NB4 (cell line): Measurements from ENCODE around the gene TUBGCP2.
A peak's percentile ranks its signal among the peaks of the same experiment; 100 is the strongest.

Experiments used
- DNase-seq: peaks from one replicate; pipeline ENCODE4 v3.0.0; 2010; ENCODE audit warnings: low read depth
- H3K4me3 ChIP-seq: one replicate; pipeline ENCODE4 v1.5.1; 2011; ENCODE audit warnings: mild to moderate bottlenecking, low read depth, low read length, moderate library complexity
- CTCF ChIP-seq: IDR thresholded peaks from one replicate; pipeline ENCODE4 v1.5.1; 2012; ENCODE audit warnings: low read depth, low read length
- MYC ChIP-seq: IDR thresholded peaks from 2 replicates; pipeline ENCODE4 v1.6.1; 2011; ENCODE audit warnings: low read depth, low read length
- POLR2A ChIP-seq: IDR thresholded peaks from 2 replicates; pipeline ENCODE4 v1.6.1; 2011; ENCODE audit warnings: mild to moderate bottlenecking; ENCODE audit not compliant: insufficient read length; ENCODE audit errors: extremely low read depth
- TF ChIP-seq, protein P1 (sequence below): IDR thresholded peaks from 2 replicates; pipeline ENCODE4 v1.6.1; 2011; ENCODE audit warnings: low read depth, low read length

The TUBGCP2 gene

DNA sequence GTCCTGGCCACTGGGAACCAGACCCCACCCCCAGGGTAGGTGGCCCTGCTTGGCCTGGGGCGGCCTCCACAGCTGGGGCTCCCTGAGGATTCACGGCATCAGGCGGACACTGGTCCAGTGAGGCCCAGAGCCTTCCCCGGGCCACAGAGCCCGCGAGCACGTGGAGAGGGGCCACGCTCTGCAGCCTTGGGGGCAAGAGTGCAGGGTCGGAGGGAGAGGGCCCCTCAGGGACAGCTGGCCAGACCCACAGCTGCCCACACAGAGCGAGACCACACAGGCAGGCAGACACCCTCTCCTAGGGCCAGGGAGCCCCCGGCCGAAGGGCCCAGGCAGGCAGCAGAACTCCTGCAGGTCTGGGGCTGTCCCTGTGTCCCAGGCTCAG is 60.3 kb downstream of the TUBGCP2 start:
- TF ChIP-seq POLR2A, result no peak
- TF ChIP-seq, protein P1, sequence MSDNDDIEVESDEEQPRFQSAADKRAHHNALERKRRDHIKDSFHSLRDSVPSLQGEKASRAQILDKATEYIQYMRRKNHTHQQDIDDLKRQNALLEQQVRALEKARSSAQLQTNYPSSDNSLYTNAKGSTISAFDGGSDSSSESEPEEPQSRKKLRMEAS, result no peak
- no peak for TF ChIP-seq MYC
- no peak for TF ChIP-seq CTCF
- H3K4me3 ChIP-seq, result no peak overlapping the region
- DNase-seq, result no peak

- no peak overlapping the region for H3K4me3 ChIP-seq
- no peak for DNase-seq
- TF ChIP-seq, protein P1, result no peak
- TF ChIP-seq CTCF, result no peak
- no peak for TF ChIP-seq MYC
- TF ChIP-seq POLR2A, result no peak
Measured at GRCh38 chr10:133247681-133248333, 60.9 kb downstream of the TUBGCP2 start.

- no peak for DNase-seq
- TF ChIP-seq POLR2A (no peak), MYC (no peak), CTCF (no peak)
- TF ChIP-seq, protein P1, result no peak
- H3K4me3 ChIP-seq, result no peak overlapping the region
Measured at GRCh38 chr10:133246236-133246626, 62.4 kb downstream of the TUBGCP2 start.

DNA sequence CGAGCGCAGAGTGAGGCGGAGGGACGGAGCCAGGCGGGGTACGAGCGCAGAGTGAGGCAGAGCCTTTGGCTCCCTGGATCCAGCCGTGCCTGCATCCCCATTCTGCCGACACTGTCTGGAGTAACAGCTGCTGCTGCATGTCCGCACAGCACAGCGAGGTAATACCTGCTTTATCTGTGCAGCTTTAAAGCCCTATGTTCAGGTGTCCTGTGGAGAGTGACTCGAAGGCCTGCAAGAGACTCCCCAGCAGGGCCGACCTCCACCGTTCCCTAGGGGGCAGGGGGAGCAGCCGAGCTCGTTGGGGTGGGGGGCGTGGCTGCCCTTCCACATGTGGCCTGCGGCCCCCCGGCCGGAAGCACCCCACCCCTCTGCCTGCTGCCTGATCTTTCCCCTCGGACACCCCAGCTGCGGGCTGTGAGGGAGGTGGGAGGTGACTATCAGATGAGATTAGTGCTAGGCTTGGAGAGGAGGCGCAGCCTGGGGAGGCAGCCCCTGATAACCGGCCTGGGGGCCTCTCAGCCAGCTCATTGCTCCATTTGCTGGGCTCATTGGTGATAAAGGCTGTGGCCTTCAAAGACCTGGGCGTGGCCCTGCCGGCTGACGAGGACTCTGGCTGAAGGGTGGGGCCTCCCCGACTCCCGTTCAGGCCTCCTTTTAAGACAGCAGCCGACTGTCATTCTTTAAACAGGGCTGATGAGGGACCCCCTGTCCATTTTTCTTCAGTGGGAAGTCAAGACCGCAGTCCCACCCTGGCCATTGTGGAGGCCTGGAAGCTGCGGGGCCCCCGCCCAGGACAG is 63.0 kb downstream of the TUBGCP2 start:
- DNase-seq, result peak; percentile 93
- no peak for TF ChIP-seq POLR2A
- TF ChIP-seq, protein P1, result peak; percentile 66
- TF ChIP-seq MYC, result peak; percentile 71
- no peak for TF ChIP-seq CTCF
- H3K4me3 ChIP-seq, result no peak overlapping the region

- TF ChIP-seq CTCF (no peak), POLR2A (no peak), MYC (no peak)
- TF ChIP-seq, protein P1, result no peak
- no peak overlapping the region for H3K4me3 ChIP-seq
- no peak for DNase-seq
Measured at GRCh38 chr10:133243593-133243992, 65.1 kb downstream of the TUBGCP2 start.
